A549 (cell line): ENCODE results near the gene ITCH. TPM values are rescaled to one million over a fixed set of nuclear protein-coding genes. Genes with fewer than 3 reads are reported as not detected.

ENCODE experiments used
- ATAC-seq, 2 experiments: fragments of 200-7000 bp in 1 of 2; fragments of >200 bp in 1 of 2; cut with Nextera tagmentation in 1 of 2; cut with Tn5 transposase in 1 of 2; 3 replicates each; pipeline versions ENCODE4 v1.8.0 to v1.9.1; 2018 to 2020; ENCODE audit warnings: mild to moderate bottlenecking in 1 of 2, moderate library complexity in 1 of 2
- CTCF ChIA-PET: fragments of 300-600 bp; sonication (Branson Sonifier 250); formaldehyde crosslinking; extraction: SDS; loops from one replicate; lab custom pipeline; 2021; ENCODE audit warnings: antibody characterized with exemption, inconsistent platforms; lab: Yijun Ruan, JAX
- POLR2A ChIA-PET: fragments of 350-600 bp; formaldehyde crosslinking; extraction: SDS; loops from one replicate; lab custom pipeline; 2021; ENCODE audit warnings: antibody characterized with exemption, inconsistent platforms; lab: Yijun Ruan, JAX
- DNase-seq, 2 experiments: peaks; one replicate each; pipeline versions ENCODE4 v3.0.0 to v3.0.0-alpha.2; 2011 to 2016; ENCODE audit warnings: low read depth in 1 of 2, low spot score in 1 of 2
- FAIRE-seq: peaks from 2 replicates; lab custom pipeline; 2011; peaks lifted over from hg19 to GRCh38; lab: Jason Lieb, UNC
- H3K27ac ChIP-seq, 2 experiments: fragments of >200 bp; sonication (Bioruptor Twin); formaldehyde crosslinking; 3 replicates each; pipeline ENCODE4 v1.5.1; 2016 to 2017
- H3K4me1 ChIP-seq: fragments of >200 bp; sonication (Bioruptor Twin); formaldehyde crosslinking; 3 replicates; pipeline ENCODE4 v1.6.1; 2016
- H3K4me2 ChIP-seq: fragments of >200 bp; sonication (Bioruptor Twin); formaldehyde crosslinking; 3 replicates; pipeline ENCODE4 v1.6.1; 2016
- H3K4me3 ChIP-seq: fragments of >200 bp; sonication (Bioruptor Twin); formaldehyde crosslinking; 3 replicates; pipeline ENCODE4 v1.5.1; 2016
- H3K9me3 ChIP-seq: fragments of >200 bp; sonication (Bioruptor Twin); formaldehyde crosslinking; 3 replicates; pipeline ENCODE4 v1.6.1; 2016
- CEBPB ChIP-seq, 2 experiments: fragments of >200 bp in 1 of 2; sonication (Bioruptor Twin) in 1 of 2; formaldehyde crosslinking in 1 of 2; IDR thresholded peaks; 2 replicates each; pipeline ENCODE4 v1.6.1; 2012 to 2016
- CHD2 ChIP-seq: fragments of 150-350 bp; IDR thresholded peaks from 2 replicates; pipeline ENCODE4 v1.6.1; 2014; ENCODE audit warnings: low read length; ENCODE audit not compliant: partially characterized antibody
- EHF ChIP-seq: fragments of 250-450 bp; sonication (Bioruptor Pico); IDR thresholded peaks from 2 replicates; pipeline ENCODE4 v1.5.0; 2020; ENCODE audit warnings: mild to moderate bottlenecking
- EHMT2 ChIP-seq: fragments of 200-600 bp; sonication (generic); IDR thresholded peaks from 2 replicates; pipeline ENCODE4 v1.6.1; 2016; ENCODE audit warnings: antibody characterized with exemption, low read depth, mild to moderate bottlenecking, moderate library complexity
- EP300 ChIP-seq, 2 experiments: fragments of >200 bp; sonication (Bioruptor Twin); formaldehyde crosslinking; IDR thresholded peaks; 2 replicates in 1 of 2; 3 replicates in 1 of 2; pipeline ENCODE4 v1.6.1; 2016 to 2017
- ESRRA ChIP-seq: fragments of 150-350 bp; IDR thresholded peaks from 2 replicates; pipeline ENCODE4 v1.6.1; 2014; ENCODE audit warnings: mild to moderate bottlenecking, low read length, borderline replicate concordance
- HEYL ChIP-seq: fragments of 250-450 bp; sonication (Bioruptor Pico); IDR thresholded peaks from 2 replicates; pipeline ENCODE4 v1.8.0; 2021; ENCODE audit warnings: mild to moderate bottlenecking, moderate library complexity
- HOXB13 ChIP-seq: fragments of 250-450 bp; sonication (Bioruptor Pico); IDR thresholded peaks from 2 replicates; pipeline ENCODE4 v1.5.0; 2020; ENCODE audit warnings: low read depth, mild to moderate bottlenecking, moderate library complexity
- HOXB5 ChIP-seq: fragments of 250-450 bp; sonication (Bioruptor Pico); IDR thresholded peaks from 2 replicates; pipeline ENCODE4 v1.5.0; 2020; ENCODE audit warnings: mild to moderate bottlenecking, moderate library complexity
- JUNB ChIP-seq: fragments of >200 bp; sonication (Bioruptor Twin); formaldehyde crosslinking; IDR thresholded peaks from 2 replicates; pipeline ENCODE4 v1.6.1; 2016
- POLR2A ChIP-seq: IDR thresholded peaks from 2 replicates; pipeline ENCODE4 v1.6.1; 2012; ENCODE audit warnings: mild to moderate bottlenecking, low read length
- POLR2AphosphoS2 ChIP-seq: conservative IDR thresholded peaks from 2 replicates; pipeline ENCODE4 v1.6.1; 2012; ENCODE audit warnings: low read length, improper control_type of control experiment, inconsistent platforms
- RCOR1 ChIP-seq: fragments of 150-350 bp; IDR thresholded peaks from 2 replicates; pipeline ENCODE4 v1.6.1; 2014; ENCODE audit warnings: antibody characterized with exemption, low read length, low read depth
- RFX5 ChIP-seq: fragments of 450-650 bp; IDR thresholded peaks from 2 replicates; pipeline ENCODE4 v1.7.1; 2014; ENCODE audit warnings: antibody characterized with exemption, mild to moderate bottlenecking, moderate library complexity
- RNF2 ChIP-seq: fragments of 200-600 bp; sonication (generic); IDR thresholded peaks from 2 replicates; pipeline ENCODE4 v1.6.1; 2016; ENCODE audit warnings: low read depth, mild to moderate bottlenecking, antibody characterized with exemption, moderate library complexity, borderline replicate concordance
- SREBF2 ChIP-seq: fragments of 450-650 bp; IDR thresholded peaks from 2 replicates; pipeline ENCODE4 v1.6.1; 2014; ENCODE audit warnings: mild to moderate bottlenecking, moderate library complexity
- TFCP2L1 ChIP-seq: fragments of 250-450 bp; sonication (Bioruptor Pico); IDR thresholded peaks from 2 replicates; pipeline ENCODE4 v1.5.0; 2021; ENCODE audit warnings: mild to moderate bottlenecking
- ZNF302 ChIP-seq: fragments of 250-450 bp; sonication (Bioruptor Pico); IDR thresholded peaks from 2 replicates; pipeline ENCODE4 v1.9.0; 2021; ENCODE audit warnings: inconsistent platforms, mild to moderate bottlenecking, moderate library complexity
- WGBS: methylation state at CpG from one replicate; pipeline ENCODE4 v1.1.6; 2017; ENCODE audit errors: missing lambda C conversion rate; 5-methylcytosine and 5-hydroxymethylcytosine counted together
- polyA plus RNA-seq, 4 experiments: library from polyadenylated mRNA; depleted of rRNA in 3 of 4; stranded (reverse); fragments of >200 nt; fragmentation: RNase III in 1 of 4; extraction: RNeasy Plus Mini Kit Qiagen cat#74134 plus additional on column Dnase treatment in 1 of 4; gene quantifications; 2 replicates in 3 of 4; 3 replicates in 1 of 4; pipeline ENCODE4 v1.2.3, GENCODE V29; 2011 to 2017
- TF ChIP-seq, protein P1 (sequence below): fragments of 450-650 bp; IDR thresholded peaks from 2 replicates; pipeline ENCODE4 v1.6.1; 2014; ENCODE audit warnings: antibody characterized with exemption
- TF ChIP-seq, protein P2 (sequence below): IDR thresholded peaks from 2 replicates; pipeline ENCODE4 v1.6.1; 2012
- TF ChIP-seq, protein P3 (sequence below): fragments of >200 bp; sonication (Bioruptor Twin); formaldehyde crosslinking; IDR thresholded peaks from 3 replicates; pipeline ENCODE4 v1.6.1; 2016
- TF ChIP-seq, protein P4 (sequence below): fragments of 150-350 bp; IDR thresholded peaks from 2 replicates; pipeline ENCODE4 v1.6.1; 2014; ENCODE audit warnings: low read depth, mild to moderate bottlenecking, low read length

ITCH gene
- polyA plus RNA-seq, 2 of the 4 experiments (the other 2 are of a cell fraction): 23.9 to 24.4 TPM

DNA sequence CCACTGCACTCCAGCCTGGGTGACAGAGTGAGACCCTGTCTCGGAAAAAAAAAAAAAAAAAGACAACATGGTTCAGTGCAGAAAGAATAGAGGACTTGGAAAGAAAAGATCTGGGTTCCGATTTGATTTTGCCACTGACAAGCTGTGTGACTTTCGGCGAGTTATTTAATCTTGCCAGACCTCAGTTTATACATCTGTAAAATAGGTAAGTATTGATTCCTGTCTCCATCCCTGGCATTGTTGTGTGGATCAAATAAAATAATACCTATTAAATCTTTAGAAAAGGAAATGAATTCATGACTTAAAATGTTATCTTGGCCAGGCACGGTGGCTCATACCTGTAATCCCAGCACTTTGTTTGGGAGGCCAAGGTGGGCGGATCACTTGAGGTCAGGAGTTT, 7.0 kb downstream of the ITCH start:
- FAIRE-seq: no peak
- CTCF ChIA-PET: interaction anchor here (0.9 to 8.8 kb wide), 2 partner anchors 57 to 153 kb away, joined by 3 to 77 read pairs; no protein-coding TSS in a partner anchor

DNA sequence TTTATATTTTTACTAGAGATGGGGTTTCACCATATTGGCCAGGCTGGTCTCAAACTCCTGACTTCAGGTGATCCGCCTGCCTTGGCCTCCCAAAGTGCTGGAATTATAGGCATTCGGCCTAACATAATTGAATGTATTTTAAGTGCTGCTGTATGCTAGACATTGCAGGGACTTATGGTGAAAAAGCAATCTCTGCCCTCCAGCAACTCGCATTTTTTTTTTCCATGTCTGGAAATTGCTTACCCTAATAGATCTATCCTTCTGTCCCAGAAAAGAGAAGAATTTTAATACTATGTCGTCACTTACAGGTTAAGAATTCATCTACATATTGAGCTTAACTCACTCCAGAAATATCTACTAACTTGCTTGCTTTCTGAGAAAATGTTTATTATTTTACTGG, 10.4 kb downstream of the ITCH start:
- peaks cover 11% of the 10 kb centered on the region for H3K4me1 ChIP-seq
- POLR2A ChIA-PET: no interaction called here
- H3K4me3 ChIP-seq: no peak overlapping the region
- H3K4me2 ChIP-seq: no peak overlapping the region
- DNase-seq (no peak), ATAC-seq (no peak), FAIRE-seq (no peak)
- no peaks in the 10 kb centered on the region for H3K9me3 ChIP-seq
- CTCF ChIA-PET: interaction anchor here (1.0 to 3.0 kb wide), 2 partner anchors 13 to 61 kb away, joined by 3 to 16 read pairs; no protein-coding TSS in a partner anchor
- WGBS: 88% methylated on average over 4 of the region's 4 CpGs
- no peak overlapping the region for H3K27ac ChIP-seq
- TF ChIP-seq, protein P1, sequence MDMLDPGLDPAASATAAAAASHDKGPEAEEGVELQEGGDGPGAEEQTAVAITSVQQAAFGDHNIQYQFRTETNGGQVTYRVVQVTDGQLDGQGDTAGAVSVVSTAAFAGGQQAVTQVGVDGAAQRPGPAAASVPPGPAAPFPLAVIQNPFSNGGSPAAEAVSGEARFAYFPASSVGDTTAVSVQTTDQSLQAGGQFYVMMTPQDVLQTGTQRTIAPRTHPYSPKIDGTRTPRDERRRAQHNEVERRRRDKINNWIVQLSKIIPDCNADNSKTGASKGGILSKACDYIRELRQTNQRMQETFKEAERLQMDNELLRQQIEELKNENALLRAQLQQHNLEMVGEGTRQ: no peak
- TF ChIP-seq EP300 (IDR thresholded peaks at IDR 0.05): no peak
- TF ChIP-seq ESRRA: no peak
- TF ChIP-seq HEYL (CRISPR knock-in tag): no peak
- no peak for TF ChIP-seq RCOR1
- no peak for TF ChIP-seq RFX5

More for the DNA sequence above, 7.0 kb downstream of the ITCH start:
- no peaks in the 10 kb centered on the region for H3K9me3 ChIP-seq
- TF ChIP-seq JUNB (no peak), SREBF2 (no peak), POLR2A (no peak), ZNF302 (CRISPR knock-in tag) (no peak), EHF (CRISPR knock-in tag) (no peak), CEBPB (IDR thresholded peaks at IDR 0.05) (no peak)
- TF ChIP-seq, protein P2, sequence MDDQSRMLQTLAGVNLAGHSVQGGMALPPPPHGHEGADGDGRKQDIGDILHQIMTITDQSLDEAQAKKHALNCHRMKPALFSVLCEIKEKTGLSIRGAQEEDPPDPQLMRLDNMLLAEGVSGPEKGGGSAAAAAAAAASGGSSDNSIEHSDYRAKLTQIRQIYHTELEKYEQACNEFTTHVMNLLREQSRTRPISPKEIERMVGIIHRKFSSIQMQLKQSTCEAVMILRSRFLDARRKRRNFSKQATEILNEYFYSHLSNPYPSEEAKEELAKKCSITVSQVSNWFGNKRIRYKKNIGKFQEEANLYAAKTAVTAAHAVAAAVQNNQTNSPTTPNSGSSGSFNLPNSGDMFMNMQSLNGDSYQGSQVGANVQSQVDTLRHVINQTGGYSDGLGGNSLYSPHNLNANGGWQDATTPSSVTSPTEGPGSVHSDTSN: no peak
- TF ChIP-seq, all 56 proteins: peak for 0
- ATAC-seq: no peak
- WGBS: 93% methylated on average over 6 of the region's 6 CpGs
- no peak for DNase-seq
- H3K4me1 ChIP-seq: peaks cover 15% of the 10 kb centered on the region
- H3K4me3 ChIP-seq: no peak overlapping the region
- no peak overlapping the region for H3K27ac ChIP-seq
- H3K4me2 ChIP-seq: no peak overlapping the region
- POLR2A ChIA-PET: no interaction called here

DNA sequence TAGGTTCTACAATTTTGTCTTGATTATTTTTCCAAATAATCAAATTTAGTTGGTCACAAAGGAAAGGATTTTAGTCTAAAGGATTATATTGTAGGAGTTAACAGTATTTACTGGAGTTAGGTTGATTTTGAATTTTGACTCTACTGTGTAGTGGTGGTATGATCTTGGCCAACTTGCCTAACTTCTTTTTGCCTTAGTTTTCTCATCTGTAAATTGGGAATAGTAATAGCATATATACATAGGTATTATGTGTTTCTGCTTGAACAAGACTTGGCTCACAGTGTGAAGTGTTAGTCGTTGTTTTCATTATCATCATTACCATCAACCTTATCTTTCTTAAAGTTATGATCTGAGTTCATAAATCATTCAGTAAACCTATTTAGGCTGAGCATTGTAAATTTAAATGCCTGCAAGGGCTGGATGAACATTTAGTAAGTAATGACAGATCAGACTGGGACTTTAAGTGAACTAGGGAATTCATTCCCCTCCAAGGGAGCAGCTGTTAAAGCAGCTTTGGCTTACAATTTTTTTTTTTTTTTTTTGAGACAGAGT, 11.2 kb downstream of the ITCH start:
- peaks cover 13% of the 10 kb centered on the region for H3K4me1 ChIP-seq
- TF ChIP-seq CHD2 (no peak), HOXB13 (CRISPR knock-in tag) (no peak), TFCP2L1 (CRISPR knock-in tag) (no peak), SREBF2 (no peak), RCOR1 (no peak), RNF2 (no peak), CEBPB (IDR thresholded peaks at IDR 0.05) (no peak)
- TF ChIP-seq, protein P2: no peak
- ATAC-seq (no peak), DNase-seq (no peak), FAIRE-seq (no peak)
- H3K4me2 ChIP-seq: no peak overlapping the region
- CTCF ChIA-PET: no interaction called here
- H3K27ac ChIP-seq: no peak overlapping the region
- POLR2A ChIA-PET: interaction anchor here (1.3 kb wide), 1 partner anchor 11 kb away, joined by 5 read pairs; the partner anchor contains the start of gene ITCH
- no peak overlapping the region for H3K4me3 ChIP-seq
- 91% methylated on average over 1 of the region's 1 CpG for WGBS
- H3K9me3 ChIP-seq: no peaks in the 10 kb centered on the region

DNA sequence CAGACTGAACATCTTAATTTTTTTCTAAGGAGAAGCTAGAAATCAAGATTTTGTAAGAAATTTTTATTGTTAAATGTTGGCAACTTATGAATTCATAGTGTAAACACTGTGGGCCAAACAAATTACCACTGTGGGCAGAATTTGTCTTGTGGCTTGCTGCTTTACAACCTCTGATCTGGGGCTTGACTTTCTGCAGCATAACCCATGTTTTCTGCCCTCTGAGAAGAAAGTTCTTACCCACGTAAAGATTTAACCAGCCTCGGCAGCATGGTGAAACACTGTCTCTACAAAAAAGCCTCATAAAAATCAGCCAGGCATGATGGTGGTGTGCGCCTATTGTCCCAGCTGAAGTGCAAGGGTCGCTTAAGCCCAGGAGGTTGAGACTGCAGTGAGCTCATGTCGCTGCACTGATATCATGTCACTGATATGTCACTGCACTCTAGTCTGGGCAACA, 12.9 kb downstream of the ITCH start:
- DNase-seq (no peak), ATAC-seq (no peak), FAIRE-seq (no peak)
- Histone ChIP-seq H3K4me2 (no peak overlapping the region), H3K4me1 (peaks cover 13% of the 10 kb centered on the region), H3K27ac (no peak overlapping the region), H3K9me3 (no peaks in the 10 kb centered on the region), H3K4me3 (no peak overlapping the region)
- 86% methylated on average over 5 of the region's 5 CpGs for WGBS
- POLR2A ChIA-PET: interaction anchor here (0.6 to 1.6 kb wide), 2 partner anchors 9 to 15 kb away, joined by 3 to 4 read pairs; no protein-coding TSS in a partner anchor
- CTCF ChIA-PET: interaction anchor here (0.6 kb wide), 1 partner anchor 63 kb away, joined by 3 read pairs; no protein-coding TSS in a partner anchor
- TF ChIP-seq, protein P2: no peak
- TF ChIP-seq HOXB5 (CRISPR knock-in tag): no peak
- TF ChIP-seq, protein P3, sequence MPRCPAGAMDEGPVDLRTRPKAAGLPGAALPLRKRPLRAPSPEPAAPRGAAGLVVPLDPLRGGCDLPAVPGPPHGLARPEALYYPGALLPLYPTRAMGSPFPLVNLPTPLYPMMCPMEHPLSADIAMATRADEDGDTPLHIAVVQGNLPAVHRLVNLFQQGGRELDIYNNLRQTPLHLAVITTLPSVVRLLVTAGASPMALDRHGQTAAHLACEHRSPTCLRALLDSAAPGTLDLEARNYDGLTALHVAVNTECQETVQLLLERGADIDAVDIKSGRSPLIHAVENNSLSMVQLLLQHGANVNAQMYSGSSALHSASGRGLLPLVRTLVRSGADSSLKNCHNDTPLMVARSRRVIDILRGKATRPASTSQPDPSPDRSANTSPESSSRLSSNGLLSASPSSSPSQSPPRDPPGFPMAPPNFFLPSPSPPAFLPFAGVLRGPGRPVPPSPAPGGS: no peak
- no peak for TF ChIP-seq RFX5
- TF ChIP-seq POLR2AphosphoS2: no peak
- TF ChIP-seq, protein P4, sequence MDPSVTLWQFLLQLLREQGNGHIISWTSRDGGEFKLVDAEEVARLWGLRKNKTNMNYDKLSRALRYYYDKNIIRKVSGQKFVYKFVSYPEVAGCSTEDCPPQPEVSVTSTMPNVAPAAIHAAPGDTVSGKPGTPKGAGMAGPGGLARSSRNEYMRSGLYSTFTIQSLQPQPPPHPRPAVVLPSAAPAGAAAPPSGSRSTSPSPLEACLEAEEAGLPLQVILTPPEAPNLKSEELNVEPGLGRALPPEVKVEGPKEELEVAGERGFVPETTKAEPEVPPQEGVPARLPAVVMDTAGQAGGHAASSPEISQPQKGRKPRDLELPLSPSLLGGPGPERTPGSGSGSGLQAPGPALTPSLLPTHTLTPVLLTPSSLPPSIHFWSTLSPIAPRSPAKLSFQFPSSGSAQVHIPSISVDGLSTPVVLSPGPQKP: no peak
- no peak for TF ChIP-seq EHMT2
- TF ChIP-seq, protein P1: no peak
- no peak for TF ChIP-seq RCOR1
